K562 (cell line): ENCODE measurements around the gene SMAD1. TPM values are rescaled to one million over a fixed set of nuclear protein-coding genes. Genes with fewer than 3 reads are reported as not detected.

Experiments
- ATAC-seq: fragments of 200-7000 bp; cut with Tn5 transposase; 3 replicates; pipeline ENCODE4 v1.9.1; 2020; ENCODE audit warnings: moderate library complexity
- BruUV-seq: library from RNA; stranded (reverse); fragments of 400-500 nt; replicated peaks from 2 replicates; lab custom pipeline; 2021; lab: Mats Ljungman, UMichigan
- CTCF ChIA-PET: fragments of 300-600 bp; formaldehyde crosslinking; extraction: SDS; loops from one replicate; lab custom pipeline; 2021; ENCODE audit warnings: low intra/inter-chr PET ratio; lab: Yijun Ruan, JAX
- POLR2A ChIA-PET: fragments of 300-600, 350-650 bp; sonication (Branson Sonifier 250); formaldehyde crosslinking; extraction: SDS; loops from one replicate; lab custom pipeline; 2021; ENCODE audit warnings: antibody characterized with exemption, inconsistent platforms; lab: Yijun Ruan, JAX
- DNase-seq, 4 experiments: peaks; one replicate each; pipeline versions ENCODE4 v3.0.0 to v3.0.0-alpha.2; 2011 to 2018; ENCODE audit warnings: low spot score in 3 of 4, mixed read lengths in 3 of 4; ENCODE audit errors: extremely low read depth in 1 of 4
- FAIRE-seq: peaks from 2 replicates; lab custom pipeline; 2011; peaks lifted over from hg19 to GRCh38; lab: Jason Lieb, UNC
- H2AFZ ChIP-seq: 2 replicates; pipeline ENCODE4 v1.6.0; 2011; ENCODE audit warnings: low read depth, low read length, control low read depth, inconsistent platforms
- H3K27ac ChIP-seq: fragments of 200-600 bp; 3 replicates; pipeline ENCODE4 v1.8.0; 2011; ENCODE audit warnings: low read depth, mild to moderate bottlenecking, control low read depth, inconsistent platforms, low read length, moderate library complexity, mixed read lengths; ENCODE audit errors: extremely low read depth
- H3K27me3 ChIP-seq, 2 experiments: fragments of 300-600 bp in 1 of 2; 2 replicates in 1 of 2; 3 replicates in 1 of 2; pipeline versions ENCODE4 v1.6.0 to v1.8.0; 2011; ENCODE audit warnings: inconsistent platforms in 2 of 2, low read length in 2 of 2, mild to moderate bottlenecking in 1 of 2, mixed read lengths in 1 of 2, moderate library complexity in 1 of 2; ENCODE audit not compliant: control insufficient read depth in 2 of 2, insufficient read depth in 2 of 2
- H3K36me3 ChIP-seq: fragments of 300-600 bp; 3 replicates; pipeline ENCODE4 v1.8.0; 2011; ENCODE audit warnings: mild to moderate bottlenecking, low read length, inconsistent platforms; ENCODE audit not compliant: control insufficient read depth, insufficient read depth
- H3K4me1 ChIP-seq, 2 experiments: fragments of 200-600 bp in 1 of 2; replicated peaks in 1 of 2; 2 replicates in 1 of 2; 3 replicates in 1 of 2; pipeline versions ENCODE4 v1.5.1 to v1.8.0; 2011; ENCODE audit warnings: inconsistent platforms in 2 of 2, low read length in 2 of 2, mild to moderate bottlenecking in 1 of 2, mixed read lengths in 1 of 2, moderate library complexity in 1 of 2; ENCODE audit not compliant: control insufficient read depth in 2 of 2, insufficient read depth in 2 of 2
- H3K4me2 ChIP-seq: 2 replicates; pipeline ENCODE4 v1.6.1; 2011; ENCODE audit warnings: low read length, control low read depth, inconsistent platforms, mixed read lengths; ENCODE audit not compliant: insufficient read depth
- H3K4me3 ChIP-seq: fragments of 200-600 bp; sonication (generic), shearing (Covaris generic); 2 replicates; pipeline ENCODE4 v1.5.1; 2016; ENCODE audit warnings: control low read depth, inconsistent platforms
- H3K79me2 ChIP-seq: fragments of 200-600 bp; 3 replicates; pipeline ENCODE4 v1.8.0; 2011; ENCODE audit warnings: low read length, inconsistent platforms; ENCODE audit not compliant: control insufficient read depth, insufficient read depth
- H3K9ac ChIP-seq, 2 experiments: 2 replicates each; pipeline versions ENCODE4 v1.6.0 to v1.6.1; 2011; ENCODE audit warnings: low read depth in 2 of 2, low read length in 2 of 2, control low read depth in 1 of 2, inconsistent platforms in 1 of 2, mild to moderate bottlenecking in 1 of 2, mixed read lengths in 1 of 2; ENCODE audit not compliant: insufficient read depth in 1 of 2
- H3K9me1 ChIP-seq: one replicate; pipeline ENCODE4 v1.6.0; 2011; ENCODE audit warnings: inconsistent platforms, mild to moderate bottlenecking, low read length, moderate library complexity; ENCODE audit not compliant: control insufficient read depth, insufficient read depth
- H3K9me3 ChIP-seq: replicated peaks from 2 replicates; pipeline ENCODE4 v1.5.1; 2011; ENCODE audit warnings: low read depth, low read length, inconsistent platforms; ENCODE audit not compliant: control insufficient read depth, insufficient read depth
- H4K20me1 ChIP-seq: replicated peaks from 2 replicates; pipeline ENCODE4 v1.6.1; 2011; ENCODE audit warnings: low read length, inconsistent platforms, mixed read lengths; ENCODE audit not compliant: control insufficient read depth, insufficient read depth
- CC2D1A ChIP-seq: fragments of 450-650 bp; IDR thresholded peaks from 2 replicates; pipeline ENCODE4 v1.6.1; 2017; ENCODE audit warnings: mild to moderate bottlenecking
- CREB3 ChIP-seq: fragments of 450-650 bp; conservative IDR thresholded peaks from 2 replicates; pipeline ENCODE4 v1.6.1; 2016; ENCODE audit warnings: missing genetic modification characterization, low read depth, mild to moderate bottlenecking, missing compliant biosample characterization, moderate library complexity
- ELK3 ChIP-seq: fragments of 450-650 bp; formaldehyde crosslinking; IDR thresholded peaks from 2 replicates; pipeline ENCODE4 v1.4.0; 2020; ENCODE audit warnings: mild to moderate bottlenecking
- ESRRB ChIP-seq: fragments of 250-450 bp; sonication (Bioruptor Pico); IDR thresholded peaks from 2 replicates; pipeline ENCODE4 v1.5.0; 2020; ENCODE audit warnings: mild to moderate bottlenecking, moderate library complexity, borderline replicate concordance
- ETS1 ChIP-seq: conservative IDR thresholded peaks from 2 replicates; pipeline ENCODE4 v1.6.1; 2011; ENCODE audit warnings: low read depth, mild to moderate bottlenecking, low read length; ENCODE audit not compliant: control insufficient read depth
- MLLT1 ChIP-seq, 2 experiments: fragments of 450-650 bp; IDR thresholded peaks; 2 replicates each; pipeline ENCODE4 v1.6.1; 2016
- SIRT6 ChIP-seq: IDR thresholded peaks from one replicate; pipeline ENCODE4 v1.6.1; 2012; ENCODE audit warnings: low read depth, mild to moderate bottlenecking, control low read depth, inconsistent platforms, low read length, moderate library complexity
- TCF7L2 ChIP-seq: fragments of 150-350 bp; IDR thresholded peaks from 2 replicates; pipeline ENCODE4 v1.6.1; 2016; ENCODE audit warnings: low read depth, mild to moderate bottlenecking, low read length, moderate library complexity
- ZBTB43 ChIP-seq: sonication (generic); formaldehyde crosslinking; IDR thresholded peaks from 2 replicates; pipeline ENCODE4 v1.8.0; 2023; ENCODE audit warnings: mild to moderate bottlenecking, missing genetic modification reagents
- ZNF316 ChIP-seq: fragments of 450-650 bp; IDR thresholded peaks from 2 replicates; pipeline ENCODE4 v1.6.1; 2016
- ZNF609 ChIP-seq: sonication (generic); formaldehyde crosslinking; IDR thresholded peaks from 2 replicates; pipeline ENCODE4 v1.8.1; 2023; ENCODE audit warnings: missing genetic modification reagents, mild to moderate bottlenecking, borderline replicate concordance
- WGBS: fragments of 100-300 bp; shearing (Covaris generic); methylation state at CpG from one replicate; pipeline ENCODE4 v1.1.6; 2016; ENCODE audit warnings: low coverage, mixed read lengths; ENCODE audit not compliant: insufficient coverage; ENCODE audit errors: missing lambda C conversion rate; 5-methylcytosine and 5-hydroxymethylcytosine counted together
- in situ Hi-C: fragments of 300-500 bp; cut with MboI; formaldehyde crosslinking; loops from 4 replicates; pipeline ENCODE4 v1.15.0; 2018; ENCODE audit warnings: inconsistent platforms, mixed read lengths
- intact Hi-C: fragments of 100-400 bp; cut with micrococcal nuclease; formaldehyde crosslinking; loops from 2 replicates; pipeline ENCODE4 v1.14.2; 2022
- polyA plus RNA-seq, 8 experiments: library from polyadenylated mRNA; depleted of rRNA in 4 of 8; stranded (reverse) in 5 of 8; unstranded in 3 of 8; fragments of >200 nt; fragmentation: Nextera tagmentation in 2 of 8; fragmentation: Illumina TruSeq in 1 of 8; extraction: Ambion mirVana in 2 of 8; extraction: Trizol in 1 of 8; gene quantifications; 2 replicates each; pipeline versions ENCODE4 v1.2.1 to v1.2.3, GENCODE V29; 2011 to 2014; ENCODE audit warnings: inconsistent platforms in 1 of 8, missing spikeins in 1 of 8
- total RNA-seq, 7 experiments: library from RNA; depleted of rRNA in 6 of 7; stranded (reverse); fragments of >200 nt in 6 of 7; fragmentation: Illumina TruSeq in 2 of 7; extraction: Trizol in 2 of 7; gene quantifications; 2 replicates each; pipeline versions ENCODE4 v1.2.1 to v1.2.3, GENCODE V29; 2011 to 2021; ENCODE audit warnings: low replicate concordance in 1 of 7

Gene SMAD1
- total and polyA plus RNA-seq, 9 of the 15 experiments (the other 6 are each of a cell fraction or from before 2014, with no cell fraction given), result 0.05 to 0.54 (median 0.21) TPM; not detected in 3

- no peaks in the 10 kb centered on the region for H3K79me2 ChIP-seq
- no peak for FAIRE-seq
- H4K20me1 ChIP-seq, result no peaks in the 10 kb centered on the region
- H3K9me3 ChIP-seq, result no peaks in the 10 kb centered on the region
- WGBS, result 0% methylated on average over 2 of the region's 2 CpGs
- H3K9me1 ChIP-seq, result no peaks in the 10 kb centered on the region
- no TSS peak for BruUV-seq
- no peak overlapping the region for H3K27ac ChIP-seq
- no peaks in the 10 kb centered on the region for H3K36me3 ChIP-seq
- H3K4me3 ChIP-seq, result no peak overlapping the region
- no peaks in the 10 kb centered on the region for H3K27me3 ChIP-seq
- H3K9ac ChIP-seq, result no peak overlapping the region
- no peak overlapping the region for H3K4me2 ChIP-seq
- no peak for DNase-seq
- ChIA-PET POLR2A (no interaction called here), CTCF (no interaction called here)
- no peak overlapping the region for H2AFZ ChIP-seq
- no peak for ATAC-seq
- intact Hi-C loops, result no loop called here
- H3K4me1 ChIP-seq, result no peaks in the 10 kb centered on the region
- in situ Hi-C loops, result no loop called here
- TF ChIP-seq ELK3 (CRISPR knock-in tag) (no peak), CC2D1A (no peak), MLLT1 (IDR thresholded peaks at IDR 0.05) (no peak), ZNF316 (no peak), ETS1 (no peak), ZBTB43 (CRISPR knock-in tag) (no peak), ZNF609 (CRISPR knock-in tag) (no peak), SIRT6 (no peak), TCF7L2 (no peak), CREB3 (tag) (no peak), ESRRB (CRISPR knock-in tag) (no peak)
Measured at GRCh38 chr4:145530189-145530588, 48.5 kb downstream of the SMAD1 start.
